Uterus (tissue), 2 donors: ENCODE measurements around the gene COL25A1.

ENCODE experiments used
- POLR2A ChIP-seq, 2 donors: fragments of 450-650 bp; IDR thresholded peaks; one replicate each; pipeline ENCODE4 v1.6.1; 2016; ENCODE audit warnings: antibody characterized with exemption in 2 of 2, mild to moderate bottlenecking in 1 of 2, moderate library complexity in 1 of 2
- TF ChIP-seq, protein P1 (sequence below), 4 experiments: fragments of 200-600 bp in 2 of 4; fragments of 450-650 bp in 2 of 4; sonication (generic) in 2 of 4; IDR thresholded peaks; one replicate each; pipeline ENCODE4 v1.5.1; 2016 to 2019; ENCODE audit warnings: antibody characterized with exemption in 4 of 4, mild to moderate bottlenecking in 2 of 4, moderate library complexity in 1 of 4

DNA sequence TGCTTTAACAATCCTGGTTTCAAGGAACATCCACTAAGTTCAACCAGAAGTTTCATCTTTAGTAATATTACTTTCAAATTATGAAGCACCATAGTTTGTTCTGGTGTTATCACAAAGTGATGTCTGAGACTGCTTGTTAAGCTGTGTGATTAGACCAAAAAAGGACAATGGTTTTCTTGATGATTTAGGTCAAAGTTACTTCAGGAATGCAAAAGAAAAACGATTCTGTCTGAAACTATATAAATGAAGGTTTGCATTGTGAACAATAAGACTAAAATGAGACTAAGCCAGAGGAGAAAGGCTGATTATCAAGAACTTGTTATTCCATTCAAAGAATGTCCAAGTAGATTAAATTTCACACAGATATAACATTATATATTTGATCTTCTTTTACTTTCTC, 417.2 kb downstream of the COL25A1 start:
- TF ChIP-seq, protein P1, sequence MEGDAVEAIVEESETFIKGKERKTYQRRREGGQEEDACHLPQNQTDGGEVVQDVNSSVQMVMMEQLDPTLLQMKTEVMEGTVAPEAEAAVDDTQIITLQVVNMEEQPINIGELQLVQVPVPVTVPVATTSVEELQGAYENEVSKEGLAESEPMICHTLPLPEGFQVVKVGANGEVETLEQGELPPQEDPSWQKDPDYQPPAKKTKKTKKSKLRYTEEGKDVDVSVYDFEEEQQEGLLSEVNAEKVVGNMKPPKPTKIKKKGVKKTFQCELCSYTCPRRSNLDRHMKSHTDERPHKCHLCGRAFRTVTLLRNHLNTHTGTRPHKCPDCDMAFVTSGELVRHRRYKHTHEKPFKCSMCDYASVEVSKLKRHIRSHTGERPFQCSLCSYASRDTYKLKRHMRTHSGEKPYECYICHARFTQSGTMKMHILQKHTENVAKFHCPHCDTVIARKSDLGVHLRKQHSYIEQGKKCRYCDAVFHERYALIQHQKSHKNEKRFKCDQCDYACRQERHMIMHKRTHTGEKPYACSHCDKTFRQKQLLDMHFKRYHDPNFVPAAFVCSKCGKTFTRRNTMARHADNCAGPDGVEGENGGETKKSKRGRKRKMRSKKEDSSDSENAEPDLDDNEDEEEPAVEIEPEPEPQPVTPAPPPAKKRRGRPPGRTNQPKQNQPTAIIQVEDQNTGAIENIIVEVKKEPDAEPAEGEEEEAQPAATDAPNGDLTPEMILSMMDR (IDR thresholded peaks at IDR 0.05): no peak
- no peak for TF ChIP-seq POLR2A (IDR thresholded peaks at IDR 0.05)
